Activated CD4-positive, alpha-beta T cell treated with anti-CD3 and anti-CD28 coated beads for 4 hours (primary cell): ENCODE data around the gene CMSS1.

Experiments
- DNase-seq, 2 donors: peaks; one replicate each; pipeline ENCODE4 v3.0.0-alpha.2; 2020

CMSS1 gene

GRCh38 chr3:99817437-99818240, at the start of gene CMSS1:
CMSS1 (plus strand) TSS chr3:99817862.
- DNase-seq, result peak; percentile 95 to 97

GRCh38 chr3:99768126-99768525, 49.5 kb upstream of the CMSS1 start:
- no peak for DNase-seq

GRCh38 chr3:99768808-99769501, 48.7 kb upstream of the CMSS1 start:
- no peak for DNase-seq

GRCh38 chr3:99772171-99772570, 45.5 kb upstream of the CMSS1 start:
- no peak for DNase-seq

GRCh38 chr3:99772671-99773070, 45.0 kb upstream of the CMSS1 start:
- no peak for DNase-seq

DNA sequence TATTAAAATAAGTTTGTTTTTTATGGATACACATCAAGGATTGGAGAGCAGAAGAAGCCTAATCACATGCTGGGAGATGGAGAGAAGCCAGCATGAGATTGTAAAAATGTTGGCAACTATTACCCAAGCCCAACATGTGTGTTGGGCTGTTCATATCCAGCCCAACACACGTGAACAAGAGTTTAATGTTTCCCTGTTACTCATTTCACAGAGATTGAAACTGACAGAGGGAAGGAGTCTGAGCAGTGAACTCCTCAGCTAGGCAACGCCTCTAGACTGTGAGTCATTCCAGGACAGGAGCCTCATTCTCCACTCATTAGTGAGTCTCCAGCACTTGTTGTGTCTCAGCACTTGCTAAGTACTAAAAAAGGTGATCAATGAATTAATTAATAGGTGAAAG, 43.2 kb upstream of the CMSS1 start:
- DNase-seq, result no peak

GRCh38 chr3:99776516-99777209, 41.0 kb upstream of the CMSS1 start:
- no peak for DNase-seq

DNA sequence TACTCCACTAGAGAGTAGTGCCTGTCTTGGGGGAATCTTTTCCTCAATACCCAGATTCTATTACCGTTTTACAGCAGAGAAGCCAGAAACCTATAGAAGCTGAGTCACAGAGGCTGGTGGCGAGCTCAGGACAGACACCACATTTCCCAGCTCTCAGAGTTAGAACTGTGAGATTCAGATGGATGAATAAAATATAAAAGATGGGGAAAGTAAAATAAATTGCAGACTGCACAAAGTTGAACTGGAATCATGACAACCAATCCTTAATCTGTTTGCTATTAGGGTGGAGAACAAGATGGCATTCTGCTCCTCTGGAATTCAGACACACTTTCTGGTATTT, 40.5 kb upstream of the CMSS1 start:
- no peak for DNase-seq

- no peak for DNase-seq
These were observed 40.0 kb upstream of the CMSS1 start for GRCh38 chr3:99777708-99778107.

GRCh38 chr3:99780749-99781148, 36.9 kb upstream of the CMSS1 start:
- DNase-seq, result no peak

DNA sequence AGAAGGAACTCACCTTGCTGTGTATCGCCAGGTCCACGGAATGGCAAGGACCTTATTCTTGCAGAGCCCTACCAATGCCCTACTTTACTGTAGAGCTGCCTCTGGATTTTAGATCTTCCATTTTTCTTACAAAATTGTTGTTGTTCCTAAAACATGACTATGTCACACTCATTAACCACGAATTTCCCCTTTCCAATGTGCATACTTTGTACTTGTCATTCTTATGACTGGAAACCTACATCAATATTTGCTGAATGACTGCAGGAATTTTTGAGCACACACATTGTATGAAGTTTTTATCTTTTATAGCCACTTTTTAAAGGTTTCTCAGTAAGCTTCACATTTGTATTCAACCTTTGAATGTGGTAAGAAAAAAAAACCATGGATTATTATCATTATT, 35.9 kb upstream of the CMSS1 start:
- DNase-seq, result no peak

- DNase-seq, result no peak
These were observed 34.6 kb upstream of the CMSS1 start for GRCh38 chr3:99783011-99783573.

DNA sequence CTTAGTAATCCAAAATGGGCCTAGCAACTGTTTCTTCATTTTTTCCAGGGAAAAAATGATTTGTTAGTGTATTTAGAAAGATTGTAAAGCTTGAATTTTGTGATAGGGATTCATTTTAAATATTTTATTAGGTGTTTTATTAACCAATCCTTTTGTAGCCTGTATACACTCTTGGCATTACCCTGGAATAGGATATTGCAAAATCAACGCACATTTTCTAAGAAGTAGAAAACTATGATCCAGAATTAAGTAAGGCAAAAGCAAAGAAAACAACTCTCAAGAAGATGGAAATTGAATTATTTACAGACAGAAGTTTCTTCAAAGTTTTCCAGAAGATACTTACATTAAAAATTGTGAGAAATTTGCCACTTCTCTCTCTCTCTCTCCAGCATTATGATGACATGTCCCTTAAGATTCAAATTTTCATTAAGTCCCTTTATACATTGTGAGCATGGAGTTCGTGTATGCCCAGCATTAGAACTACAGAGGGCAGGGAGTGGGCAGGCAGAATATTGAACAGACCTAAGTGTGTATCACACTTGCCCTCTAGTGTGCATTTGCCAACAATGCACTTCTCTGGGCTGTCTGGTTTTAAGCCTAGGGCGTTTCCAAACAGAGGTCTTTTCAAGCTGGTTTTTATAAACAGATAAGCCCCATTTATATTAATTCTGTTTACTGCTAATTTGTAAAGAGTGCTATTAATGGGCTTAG, 28.5 kb upstream of the CMSS1 start:
- DNase-seq, result peak in 1 of 2 donors; percentile 5

DNA sequence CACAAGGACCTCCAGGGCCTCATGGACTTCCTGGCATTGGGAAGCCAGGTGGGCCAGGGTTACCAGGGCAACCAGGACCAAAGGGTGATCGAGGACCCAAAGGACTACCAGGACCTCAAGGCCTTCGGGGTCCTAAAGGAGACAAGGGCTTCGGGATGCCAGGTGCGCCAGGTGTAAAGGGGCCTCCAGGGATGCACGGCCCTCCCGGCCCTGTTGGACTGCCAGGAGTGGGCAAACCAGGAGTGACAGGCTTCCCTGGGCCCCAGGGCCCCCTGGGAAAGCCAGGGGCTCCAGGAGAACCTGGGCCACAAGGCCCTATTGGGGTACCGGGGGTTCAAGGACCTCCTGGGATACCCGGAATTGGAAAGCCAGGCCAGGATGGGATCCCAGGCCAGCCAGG, 23.2 kb upstream of the CMSS1 start:
- no peak for DNase-seq

DNA sequence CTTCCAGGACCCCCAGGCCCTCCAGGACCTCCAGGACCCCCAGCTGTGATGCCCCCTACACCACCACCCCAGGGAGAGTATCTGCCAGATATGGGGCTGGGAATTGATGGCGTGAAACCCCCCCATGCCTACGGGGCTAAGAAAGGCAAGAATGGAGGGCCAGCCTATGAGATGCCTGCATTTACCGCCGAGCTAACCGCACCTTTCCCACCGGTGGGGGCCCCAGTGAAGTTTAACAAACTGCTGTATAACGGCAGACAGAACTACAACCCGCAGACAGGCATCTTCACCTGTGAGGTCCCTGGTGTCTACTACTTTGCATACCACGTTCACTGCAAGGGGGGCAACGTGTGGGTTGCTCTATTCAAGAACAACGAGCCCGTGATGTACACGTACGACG, 22.1 kb upstream of the CMSS1 start:
- no peak for DNase-seq

GRCh38 chr3:99799422-99799821, 18.2 kb upstream of the CMSS1 start:
- DNase-seq, result no peak

- DNase-seq, result no peak
These were observed 14.4 kb upstream of the CMSS1 start for GRCh38 chr3:99803297-99803696.

DNA sequence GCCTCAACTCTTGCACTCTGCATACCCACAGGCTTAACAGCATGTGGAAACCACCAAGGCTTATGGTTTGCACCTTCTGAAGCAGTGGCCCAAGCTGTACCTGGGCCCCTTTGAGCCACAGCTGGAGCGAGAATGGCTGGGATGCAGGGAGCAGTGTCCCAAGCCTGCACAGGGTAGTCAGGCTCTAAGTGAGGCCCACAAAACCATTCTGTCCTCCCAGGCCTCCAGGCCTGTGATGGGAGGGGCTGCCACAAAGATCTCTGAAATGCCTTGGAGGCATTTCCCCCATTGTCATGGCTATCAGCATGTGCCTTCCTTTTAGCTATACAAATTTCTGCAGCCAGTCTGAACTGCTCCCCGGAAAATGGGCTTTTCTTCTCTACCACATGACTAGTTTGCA, 12.5 kb upstream of the CMSS1 start:
- DNase-seq, result no peak

- DNase-seq, result peak; percentile 25 to 47
These were observed 9.4 kb upstream of the CMSS1 start for GRCh38 chr3:99808163-99808794.

GRCh38 chr3:99809565-99809964, 8.1 kb upstream of the CMSS1 start:
- DNase-seq, result no peak

DNA sequence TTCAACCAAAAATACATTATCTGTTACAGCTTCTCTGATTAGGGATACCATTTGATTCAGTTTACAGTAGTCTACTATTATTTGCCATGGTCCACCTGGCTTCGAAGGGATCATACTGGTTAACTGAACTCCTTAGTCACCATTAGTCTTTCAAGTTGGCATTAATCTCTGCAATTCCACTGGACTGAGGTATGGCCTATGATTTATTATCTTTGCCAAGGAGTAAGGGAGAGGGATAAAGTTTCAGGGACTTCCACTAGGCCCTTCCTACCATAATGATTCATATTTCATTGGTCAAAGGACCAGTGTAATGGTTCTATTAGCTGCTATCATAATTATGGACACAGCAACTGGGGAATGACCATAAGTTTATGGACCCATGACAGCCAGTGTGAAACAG, 7.3 kb upstream of the CMSS1 start:
- DNase-seq, result no peak

GRCh38 chr3:99817047-99817436, 620 bp upstream of the CMSS1 start:
- no peak for DNase-seq

GRCh38 chr3:99818818-99819217, 1.2 kb downstream of the CMSS1 start:
- no peak for DNase-seq
